Esophagus squamous epithelium (tissue), 5 donors: ENCODE results near the gene CEP112. TPM values are rescaled to one million over a fixed set of nuclear protein-coding genes. Genes with fewer than 3 reads are reported as not detected.

Experiments used
- DNase-seq: peaks from one replicate; lab custom pipeline; 2025; lab: John Stamatoyannopoulos, UW
- H3K27ac ChIP-seq, 4 donors: fragments of 200-600 bp; sonication (generic); one replicate each; pipeline ENCODE4 v1.5.1; 2016 to 2019; ENCODE audit warnings: mild to moderate bottlenecking in 1 of 4
- H3K27me3 ChIP-seq, 4 donors: fragments of 200-600 bp; sonication (generic); 1 replicate in 3 of 4; 2 replicates in 1 of 4; pipeline versions ENCODE4 v1.5.1 to v1.6.0; 2017 to 2021; ENCODE audit warnings: antibody characterized with exemption in 1 of 4
- H3K36me3 ChIP-seq, 3 donors: fragments of 200-600 bp; sonication (generic); one replicate each; pipeline ENCODE4 v1.5.1; 2016 to 2019
- H3K4me1 ChIP-seq, 3 donors: fragments of 200-600 bp; sonication (generic); one replicate each; pipeline ENCODE4 v1.5.1; 2017 to 2019
- H3K4me3 ChIP-seq, 4 donors: fragments of 200-600 bp; sonication (generic); 1 replicate in 3 of 4; 2 replicates in 1 of 4; pipeline ENCODE4 v1.5.1; 2016 to 2019; ENCODE audit warnings: mild to moderate bottlenecking in 2 of 4, moderate library complexity in 1 of 4
- H3K9me3 ChIP-seq, 3 donors: fragments of 200-600 bp; sonication (generic); one replicate each; pipeline ENCODE4 v1.5.1; 2016 to 2019
- CTCF ChIP-seq, 6 experiments: fragments of 450-650 bp in 4 of 6; fragments of 200-600 bp in 2 of 6; sonication (generic) in 2 of 6; IDR thresholded peaks; one replicate each; pipeline ENCODE4 v1.5.1; 2016 to 2019; ENCODE audit warnings: antibody characterized with exemption in 6 of 6, mild to moderate bottlenecking in 4 of 6, moderate library complexity in 4 of 6
- POLR2A ChIP-seq, 4 donors: fragments of 450-650 bp; IDR thresholded peaks; one replicate each; pipeline ENCODE4 v1.6.1; 2017; ENCODE audit warnings: antibody characterized with exemption in 4 of 4, mild to moderate bottlenecking in 4 of 4, moderate library complexity in 3 of 4
- WGBS, 2 donors: methylation state at CpG; one replicate each; pipeline ENCODE4 v1.1.5; 2018; 5-methylcytosine and 5-hydroxymethylcytosine counted together
- intact Hi-C: fragments of 100-400 bp; cut with DNase I; formaldehyde crosslinking; loops from one replicate; pipeline ENCODE4 v1.15.0; 2022
- total RNA-seq, 4 donors: library from RNA; depleted of rRNA; stranded (reverse); fragments of >200 nt; gene quantifications; one replicate each; pipeline ENCODE4 v1.1.0, GENCODE V29; 2016
- donor health status: DM: yes; HTN: yes; CAD: no.

The CEP112 gene
- total RNA-seq, 4 donors from 2014 or later: 2.5 to 10.9 (median 6.4) TPM

GRCh38 chr17:66183529-66183928, 8.4 kb downstream of the CEP112 start:
- Histone ChIP-seq H3K4me1 (no peaks in the 10 kb centered on the region), H3K27ac (no peak overlapping the region), H3K4me3 (no peak overlapping the region), H3K27me3 (no peaks in the 10 kb centered on the region), H3K36me3 (peaks cover 0 to 21% (median 0%) of the 10 kb centered on the region in 3 donors), H3K9me3 (no peaks in the 10 kb centered on the region)
- no peak for TF ChIP-seq CTCF (IDR thresholded peaks at IDR 0.05)
- no peak for TF ChIP-seq POLR2A (IDR thresholded peaks at IDR 0.05)
- intact Hi-C loops: no loop called here
- DNase-seq: no peak

GRCh38 chr17:66178642-66179041, 13.3 kb downstream of the CEP112 start:
- H3K27me3 ChIP-seq: no peaks in the 10 kb centered on the region
- H3K27ac ChIP-seq: no peak overlapping the region
- no peak for DNase-seq
- H3K36me3 ChIP-seq: peaks cover 0 to 28% (median 0%) of the 10 kb centered on the region in 3 donors
- H3K4me3 ChIP-seq: no peak overlapping the region
- intact Hi-C loops: no loop called here
- H3K9me3 ChIP-seq: no peaks in the 10 kb centered on the region
- WGBS, 2 donors: 92 to 93% methylated on average over 4 of the region's 4 CpGs
- TF ChIP-seq CTCF (IDR thresholded peaks at IDR 0.05) (no peak), POLR2A (IDR thresholded peaks at IDR 0.05) (no peak)
- H3K4me1 ChIP-seq: no peaks in the 10 kb centered on the region

- Histone ChIP-seq H3K9me3 (no peaks in the 10 kb centered on the region), H3K27me3 (no peaks in the 10 kb centered on the region), H3K27ac (no peak overlapping the region), H3K4me3 (no peak overlapping the region), H3K36me3 (peaks cover 0 to 20% (median 0%) of the 10 kb centered on the region in 3 donors), H3K4me1 (no peaks in the 10 kb centered on the region)
- intact Hi-C loops: no loop called here
- TF ChIP-seq CTCF (IDR thresholded peaks at IDR 0.05): no peak
- TF ChIP-seq POLR2A (IDR thresholded peaks at IDR 0.05): no peak
- DNase-seq: no peak
These were observed 14.9 kb downstream of the CEP112 start for GRCh38 chr17:66177048-66177447.

GRCh38 chr17:66175892-66176291, 16.0 kb downstream of the CEP112 start:
- no peaks in the 10 kb centered on the region for H3K27me3 ChIP-seq
- 50 to 62% methylated on average over 1 of the region's 1 CpG for WGBS, 2 donors
- H3K4me3 ChIP-seq: no peak overlapping the region
- DNase-seq: no peak
- no peaks in the 10 kb centered on the region for H3K4me1 ChIP-seq
- H3K9me3 ChIP-seq: no peaks in the 10 kb centered on the region
- no peak for TF ChIP-seq CTCF (IDR thresholded peaks at IDR 0.05)
- TF ChIP-seq POLR2A (IDR thresholded peaks at IDR 0.05): no peak
- intact Hi-C loops: no loop called here
- H3K27ac ChIP-seq: no peak overlapping the region
- peaks cover 0 to 11% (median 0%) of the 10 kb centered on the region in 3 donors for H3K36me3 ChIP-seq

GRCh38 chr17:66172691-66173223, 19.2 kb downstream of the CEP112 start:
- DNase-seq: no peak
- intact Hi-C loops: no loop called here
- Histone ChIP-seq H3K27ac (no peak overlapping the region), H3K9me3 (no peaks in the 10 kb centered on the region), H3K4me1 (no peaks in the 10 kb centered on the region), H3K36me3 (peaks cover 0 to 7% (median 0%) of the 10 kb centered on the region in 3 donors), H3K4me3 (no peak overlapping the region), H3K27me3 (no peaks in the 10 kb centered on the region)
- 71 to 73% methylated on average over 2 of the region's 2 CpGs for WGBS, 2 donors
- no peak for TF ChIP-seq POLR2A (IDR thresholded peaks at IDR 0.05)
- no peak for TF ChIP-seq CTCF (IDR thresholded peaks at IDR 0.05)
